Type B pancreatic cell (in vitro differentiated cells): ENCODE data around the gene ARMC2. TPM values are rescaled to one million over a fixed set of nuclear protein-coding genes. Genes with fewer than 3 reads are reported as not detected.

ENCODE experiments used
- DNase-seq: peaks from one replicate; pipeline ENCODE4 v3.0.0; 2021; ENCODE audit warnings: mixed read lengths; ENCODE audit not compliant: unreplicated experiment; ENCODE audit errors: extremely low spot score
- H3K27ac Mint-ChIP-seq: 2 replicates; pipeline ENCODE4 v1.8.0; 2021; ENCODE audit warnings: mild to moderate bottlenecking, mixed read lengths
- H3K27me3 Mint-ChIP-seq: 2 replicates; pipeline ENCODE4 v1.8.0; 2021; ENCODE audit warnings: mixed read lengths
- H3K36me3 Mint-ChIP-seq: 2 replicates; pipeline ENCODE4 v1.8.0; 2021; ENCODE audit warnings: mixed read lengths
- H3K4me1 Mint-ChIP-seq: one replicate; pipeline ENCODE4 v1.8.0; 2021; ENCODE audit warnings: mixed read lengths; ENCODE audit not compliant: unreplicated experiment
- H3K4me3 Mint-ChIP-seq: 2 replicates; pipeline ENCODE4 v1.8.0; 2021; ENCODE audit warnings: mild to moderate bottlenecking, mixed read lengths
- H3K9me3 Mint-ChIP-seq: 2 replicates; pipeline ENCODE4 v1.8.0; 2021; ENCODE audit warnings: mixed read lengths
- total RNA-seq: library from RNA; stranded (reverse); gene quantifications from 2 replicates; pipeline ENCODE4 v1.2.1, GENCODE V29; 2021; ENCODE audit warnings: low replicate concordance
- TF ChIP-seq, protein P1 (sequence below): fragments of 200-600 bp; sonication (generic); conservative IDR thresholded peaks from 2 replicates; pipeline ENCODE4 v1.5.0; 2021; ENCODE audit warnings: antibody characterized with exemption, mild to moderate bottlenecking

ARMC2 gene
- total RNA-seq, 1 donor from 2014 or later = 15.5 TPM

DNA sequence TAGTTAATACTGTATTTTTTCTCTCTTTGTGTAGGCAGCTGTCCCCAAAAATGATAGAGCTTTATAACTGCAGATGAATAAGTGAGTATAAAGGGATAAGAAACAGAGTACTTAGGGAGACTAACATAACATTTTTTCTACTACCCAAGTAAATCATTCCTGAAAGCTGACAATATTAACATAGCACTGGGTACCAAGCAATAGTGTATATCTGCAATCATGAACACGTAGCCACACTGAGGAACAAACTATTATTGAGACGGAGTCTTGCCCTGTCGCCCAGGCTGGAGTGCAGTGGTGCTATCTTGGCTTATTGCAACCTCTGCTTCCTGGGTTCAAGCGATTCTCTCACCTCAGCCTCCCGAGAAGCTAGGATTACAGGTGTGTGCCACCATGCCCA, 140.5 kb downstream of the ARMC2 start:
- TF ChIP-seq, protein P1, sequence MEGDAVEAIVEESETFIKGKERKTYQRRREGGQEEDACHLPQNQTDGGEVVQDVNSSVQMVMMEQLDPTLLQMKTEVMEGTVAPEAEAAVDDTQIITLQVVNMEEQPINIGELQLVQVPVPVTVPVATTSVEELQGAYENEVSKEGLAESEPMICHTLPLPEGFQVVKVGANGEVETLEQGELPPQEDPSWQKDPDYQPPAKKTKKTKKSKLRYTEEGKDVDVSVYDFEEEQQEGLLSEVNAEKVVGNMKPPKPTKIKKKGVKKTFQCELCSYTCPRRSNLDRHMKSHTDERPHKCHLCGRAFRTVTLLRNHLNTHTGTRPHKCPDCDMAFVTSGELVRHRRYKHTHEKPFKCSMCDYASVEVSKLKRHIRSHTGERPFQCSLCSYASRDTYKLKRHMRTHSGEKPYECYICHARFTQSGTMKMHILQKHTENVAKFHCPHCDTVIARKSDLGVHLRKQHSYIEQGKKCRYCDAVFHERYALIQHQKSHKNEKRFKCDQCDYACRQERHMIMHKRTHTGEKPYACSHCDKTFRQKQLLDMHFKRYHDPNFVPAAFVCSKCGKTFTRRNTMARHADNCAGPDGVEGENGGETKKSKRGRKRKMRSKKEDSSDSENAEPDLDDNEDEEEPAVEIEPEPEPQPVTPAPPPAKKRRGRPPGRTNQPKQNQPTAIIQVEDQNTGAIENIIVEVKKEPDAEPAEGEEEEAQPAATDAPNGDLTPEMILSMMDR = no peak
- Mint-ChIP-seq H3K36me3 (peaks cover 39% of the 10 kb centered on the region), H3K27ac (no peak overlapping the region), H3K4me3 (no peak overlapping the region), H3K4me1 (peaks cover 14% of the 10 kb centered on the region), H3K9me3 (no peaks in the 10 kb centered on the region), H3K27me3 (no peaks in the 10 kb centered on the region)
- no peak for DNase-seq

DNA sequence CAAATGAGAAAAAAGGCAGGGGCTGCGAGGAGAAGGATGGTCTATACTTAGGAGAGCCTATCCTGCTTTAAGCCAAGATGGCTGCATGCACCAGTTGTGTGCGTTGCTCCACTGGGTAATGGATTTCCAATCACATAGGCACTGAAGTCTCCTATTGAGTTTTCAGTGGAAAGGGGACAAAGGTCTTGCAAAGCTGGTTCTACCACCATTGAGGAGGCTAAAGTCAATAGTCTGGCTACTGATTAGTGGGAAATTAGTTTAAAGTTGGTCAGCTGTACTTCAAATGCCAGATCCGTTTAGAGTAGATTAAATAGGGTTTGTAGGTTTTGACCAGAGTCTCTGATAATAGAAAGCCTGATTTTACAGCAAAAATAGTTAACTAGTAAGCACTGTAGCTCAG, 141.5 kb downstream of the ARMC2 start:
- peaks cover 39% of the 10 kb centered on the region for H3K36me3 Mint-ChIP-seq
- H3K27ac Mint-ChIP-seq = peak overlapping the region; percentile 61
- H3K4me1 Mint-ChIP-seq = peaks cover 14% of the 10 kb centered on the region
- peak overlapping the region; percentile 39 for H3K4me3 Mint-ChIP-seq
- H3K9me3 Mint-ChIP-seq = no peaks in the 10 kb centered on the region
- no peaks in the 10 kb centered on the region for H3K27me3 Mint-ChIP-seq
- TF ChIP-seq, protein P1 = no peak
- no peak for DNase-seq

DNA sequence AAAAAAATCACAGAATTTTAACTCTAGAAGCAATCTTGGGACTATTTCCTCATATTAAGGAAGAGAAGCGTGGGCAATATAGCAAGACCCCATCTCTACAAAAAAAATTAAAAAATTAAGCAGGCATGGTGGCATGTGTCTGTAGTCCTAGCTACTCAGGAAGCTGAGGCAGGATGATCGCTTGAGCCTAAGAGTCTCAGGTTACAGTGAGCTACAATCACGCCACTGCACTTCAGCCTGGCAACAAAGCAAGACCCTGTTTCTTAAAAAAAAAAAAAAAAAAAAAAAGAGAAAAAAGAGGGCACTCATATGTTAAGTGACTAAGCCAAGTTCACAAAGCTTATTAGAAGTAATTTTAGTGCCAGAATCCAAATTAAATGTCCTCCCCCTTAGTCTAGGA, 145.7 kb downstream of the ARMC2 start:
- Mint-ChIP-seq H3K9me3 (no peaks in the 10 kb centered on the region), H3K27ac (no peak overlapping the region), H3K27me3 (no peaks in the 10 kb centered on the region), H3K4me3 (no peak overlapping the region), H3K4me1 (peaks cover 18% of the 10 kb centered on the region), H3K36me3 (peaks cover 43% of the 10 kb centered on the region)
- TF ChIP-seq, protein P1 = no peak
- DNase-seq = no peak

DNA sequence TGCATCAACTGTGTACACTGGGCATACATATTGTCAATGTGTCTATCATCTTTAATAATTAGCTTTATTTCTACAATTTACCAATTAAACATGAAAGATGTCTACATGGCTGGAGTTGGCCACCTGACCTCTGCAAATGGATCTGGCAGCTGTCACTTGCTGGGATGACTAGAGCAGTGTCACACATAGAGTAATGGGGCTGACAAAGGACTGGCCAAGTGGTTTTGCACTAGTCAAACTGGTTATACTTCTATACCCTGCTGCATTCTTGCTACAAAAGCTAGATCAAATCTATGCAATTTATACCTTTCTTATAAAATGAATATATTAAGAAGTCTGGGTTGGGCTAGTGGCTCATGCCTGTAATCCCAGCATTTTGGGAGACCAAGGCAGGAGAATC, 147.1 kb downstream of the ARMC2 start:
- Mint-ChIP-seq H3K36me3 (peaks cover 44% of the 10 kb centered on the region), H3K27ac (no peak overlapping the region), H3K27me3 (no peaks in the 10 kb centered on the region), H3K4me3 (no peak overlapping the region), H3K9me3 (no peaks in the 10 kb centered on the region), H3K4me1 (peaks cover 10% of the 10 kb centered on the region)
- TF ChIP-seq, protein P1 = no peak
- DNase-seq = no peak

DNA sequence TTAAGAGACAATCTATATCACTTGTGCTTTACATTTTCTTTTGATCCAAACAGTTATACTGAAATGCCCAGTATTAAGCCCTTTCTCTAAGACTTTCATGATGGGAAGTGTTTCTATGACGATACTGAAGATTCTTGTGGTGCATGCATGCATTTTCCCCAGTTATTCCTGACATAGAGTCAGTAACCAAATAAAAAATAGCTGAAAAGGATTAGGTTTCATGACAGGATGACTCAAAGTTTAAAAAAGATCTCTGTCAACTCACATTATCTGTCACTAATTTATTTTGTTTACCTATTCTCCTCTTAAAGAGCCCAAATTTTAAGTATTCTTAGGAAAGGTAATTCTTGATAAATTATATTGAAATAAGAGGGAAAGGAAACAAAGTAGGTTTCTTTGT, 148.0 kb downstream of the ARMC2 start:
- DNase-seq = no peak
- peaks cover 36% of the 10 kb centered on the region for H3K36me3 Mint-ChIP-seq
- H3K4me1 Mint-ChIP-seq = peaks cover 11% of the 10 kb centered on the region
- H3K27me3 Mint-ChIP-seq = no peaks in the 10 kb centered on the region
- H3K4me3 Mint-ChIP-seq = no peak overlapping the region
- no peaks in the 10 kb centered on the region for H3K9me3 Mint-ChIP-seq
- TF ChIP-seq, protein P1 = no peak
- peak overlapping the region; percentile 42 for H3K27ac Mint-ChIP-seq

DNA sequence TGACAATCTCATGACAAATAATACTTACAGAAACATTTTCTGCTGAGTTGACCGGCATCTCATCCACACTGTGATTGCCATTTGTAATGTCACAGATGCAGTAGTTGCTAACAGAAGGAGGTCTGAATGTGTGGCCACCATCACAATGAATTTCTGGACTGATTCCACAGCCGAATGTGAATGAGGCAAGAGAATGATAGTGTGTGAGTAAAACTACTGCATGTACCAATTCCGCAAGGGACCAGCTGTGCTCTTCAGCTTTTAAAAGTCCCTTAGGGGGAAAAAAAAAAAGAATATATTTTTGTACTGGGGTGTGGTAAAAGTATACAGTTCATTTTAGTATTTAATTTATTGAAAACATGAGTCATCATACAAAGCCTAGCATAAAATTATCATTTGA, 150.3 kb downstream of the ARMC2 start:
- TF ChIP-seq, protein P1 = no peak
- Mint-ChIP-seq H3K9me3 (no peaks in the 10 kb centered on the region), H3K4me3 (no peak overlapping the region), H3K27me3 (no peaks in the 10 kb centered on the region), H3K27ac (no peak overlapping the region), H3K36me3 (peaks cover 29% of the 10 kb centered on the region), H3K4me1 (peaks cover 22% of the 10 kb centered on the region)
- DNase-seq = no peak
